GM19455 (cell line): Measurements from ENCODE around the gene FIGNL1.
"Not testable (repeated sequence)": the region's sequence is repeated elsewhere in the genome, so short reads cannot be mapped to it uniquely, and the experiment has no call there.

ENCODE experiments used
- ATAC-seq: cut with Tn5 transposase; IDR thresholded peaks from one replicate; pipeline ENCODE4 v1.9.1; 2021; ENCODE audit not compliant: unreplicated experiment

FIGNL1 gene

DNA sequence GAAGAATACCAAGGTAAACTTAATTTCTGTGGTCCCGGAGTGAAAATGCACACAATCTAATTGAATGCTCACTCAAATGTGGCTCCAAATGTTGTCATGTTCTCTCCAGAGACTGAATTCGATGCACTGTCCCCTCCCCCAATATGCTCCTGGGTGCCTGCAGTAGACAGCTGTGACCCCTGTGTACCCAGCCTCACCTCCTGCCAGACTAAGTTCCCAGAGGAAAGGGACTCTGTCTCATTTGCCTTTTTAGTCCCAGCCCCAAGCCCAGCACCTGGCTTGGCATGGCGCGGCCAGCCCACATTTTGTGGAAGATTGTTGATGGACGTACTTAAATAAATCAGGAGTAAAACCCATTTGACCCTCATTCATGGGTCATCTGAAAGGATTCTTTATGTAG is 21.8 kb upstream of the FIGNL1 start:
- ATAC-seq: no peak

DNA sequence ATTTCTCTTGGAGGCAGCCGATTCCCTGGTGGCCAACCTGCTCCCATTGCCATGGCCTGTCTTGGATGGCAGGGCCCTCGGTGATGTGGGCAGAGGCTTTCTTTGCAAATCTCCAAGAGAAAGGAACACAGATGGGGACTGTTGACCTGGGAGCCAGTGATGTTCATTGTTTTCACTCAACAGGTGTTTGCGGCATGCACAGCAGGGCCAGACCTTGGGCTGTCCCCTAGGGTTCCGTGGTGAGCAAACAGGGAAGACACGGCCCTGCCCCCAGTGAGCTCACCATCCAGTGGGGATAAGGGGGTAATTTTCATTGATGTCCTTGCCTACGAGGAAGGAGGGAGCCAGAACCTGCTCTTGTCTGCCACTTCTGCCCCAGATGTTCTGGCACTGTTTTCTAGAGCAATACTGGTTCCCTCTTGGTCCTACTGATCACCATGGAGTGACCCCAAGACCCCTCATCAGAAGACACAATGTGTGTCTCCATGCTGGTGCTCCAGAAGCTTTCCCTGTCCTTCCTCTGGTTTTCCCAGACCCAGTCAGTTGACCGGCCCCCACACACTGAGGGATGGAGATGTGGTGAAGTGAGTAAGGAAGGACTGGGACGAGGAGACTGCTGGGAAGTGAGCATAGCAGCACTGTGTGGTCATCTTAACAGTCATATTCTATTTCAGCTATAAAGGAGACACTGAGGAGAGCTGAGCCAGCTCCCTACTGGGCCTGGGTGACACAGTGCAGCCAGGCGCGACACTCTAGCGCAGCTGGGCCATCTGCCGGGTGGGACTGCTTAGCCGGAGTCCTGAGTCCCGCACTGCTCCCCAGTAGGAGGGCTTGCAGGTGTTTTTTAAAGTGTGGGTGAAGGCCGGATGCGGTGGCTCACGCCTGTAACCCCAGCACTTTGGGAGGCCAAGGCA is 20.4 kb upstream of the FIGNL1 start:
- no peak for ATAC-seq

DNA sequence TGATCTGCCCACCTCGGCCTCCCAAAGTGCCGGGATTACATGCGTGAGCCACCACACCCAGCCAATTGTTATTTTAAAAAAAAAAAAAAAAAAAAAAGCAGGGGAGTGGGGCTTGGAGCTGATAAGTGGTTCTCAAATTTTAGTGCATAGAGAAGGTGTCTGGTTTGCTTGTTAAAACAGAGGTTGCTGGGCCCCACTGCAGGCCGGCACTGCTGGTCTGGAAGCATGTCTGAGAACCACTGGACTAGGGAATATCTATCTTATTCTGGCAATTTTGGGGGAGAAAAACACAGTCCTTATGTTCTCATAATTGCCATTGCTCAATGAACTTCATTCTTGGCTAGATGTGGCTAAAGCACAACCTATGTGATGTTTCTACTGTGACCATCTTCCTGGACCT is 19.0 kb upstream of the FIGNL1 start:
- no peak for ATAC-seq

DNA sequence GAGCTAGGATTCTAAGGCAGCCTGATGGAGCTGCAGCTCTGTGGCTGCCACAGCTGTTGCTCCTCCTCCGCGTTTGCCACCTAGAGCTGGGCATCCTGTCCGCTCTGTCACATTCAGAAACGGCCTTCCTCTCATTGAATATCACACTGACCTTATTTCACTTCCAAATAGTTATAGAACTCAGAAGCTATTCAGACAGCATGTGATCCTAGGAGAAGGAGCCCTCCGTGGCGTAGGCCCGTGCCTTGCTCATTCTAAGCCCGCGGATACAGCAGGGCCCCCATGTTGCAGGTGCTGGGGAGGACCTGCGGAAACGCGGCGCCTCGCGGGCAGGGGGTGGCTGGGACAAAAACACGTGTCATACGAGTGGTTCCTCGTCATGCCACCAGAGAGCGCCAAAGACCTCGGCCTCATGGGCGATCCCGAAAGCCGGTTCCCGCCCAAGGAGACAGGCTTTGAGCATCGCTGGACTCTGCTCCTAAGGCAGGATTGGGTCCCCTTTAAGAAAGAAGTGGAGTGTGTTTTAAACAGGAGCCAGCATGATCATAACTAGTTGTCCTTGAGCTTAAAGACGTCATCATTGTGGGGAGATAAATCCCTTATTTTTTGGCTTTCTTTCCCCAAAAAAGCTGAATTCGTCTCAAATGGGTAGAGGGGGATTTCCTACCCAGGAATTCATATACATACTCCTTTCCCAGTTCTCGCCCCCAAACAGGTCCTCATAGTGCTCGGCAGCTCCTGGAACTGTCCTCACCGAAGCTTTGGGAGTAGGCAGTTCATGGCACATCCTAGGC is 17.9 kb upstream of the FIGNL1 start:
- ATAC-seq: peak; percentile 89

DNA sequence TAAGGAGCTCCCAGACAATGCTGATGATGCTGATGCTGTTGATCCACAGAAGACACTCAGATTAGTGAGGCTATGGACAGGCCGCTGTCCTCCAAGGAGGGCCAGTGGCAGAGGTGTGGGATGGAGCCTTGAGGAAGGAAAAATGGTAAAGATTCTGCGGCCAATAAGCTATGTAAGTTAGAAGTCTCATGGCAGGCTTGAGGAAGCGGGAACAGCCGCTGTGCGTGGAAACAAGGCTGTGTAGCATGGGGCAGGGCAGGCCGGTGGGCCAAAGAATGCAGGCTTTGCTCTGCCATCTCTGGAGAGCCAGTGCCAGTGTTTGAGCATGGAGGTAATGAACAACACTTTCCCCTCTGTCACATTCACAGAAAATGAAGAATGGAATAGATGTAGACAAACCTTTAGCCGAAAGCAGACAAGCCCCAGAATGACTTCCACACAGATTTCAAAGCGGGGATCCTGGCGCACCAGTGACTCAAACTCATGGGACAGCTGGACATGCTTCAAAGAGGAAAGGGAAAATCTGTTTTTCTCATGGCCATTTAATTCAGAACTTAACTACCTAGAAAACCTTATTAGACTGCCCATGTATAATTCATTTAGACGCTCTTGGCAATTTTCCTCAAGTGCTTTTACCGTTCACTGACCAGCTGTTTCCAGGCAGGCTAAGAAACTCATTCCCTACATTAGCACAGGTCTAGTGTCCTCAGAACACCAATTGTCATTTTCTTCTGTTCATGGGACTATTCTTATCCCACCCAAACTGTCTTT is 16.9 kb upstream of the FIGNL1 start:
- ATAC-seq: no peak

DNA sequence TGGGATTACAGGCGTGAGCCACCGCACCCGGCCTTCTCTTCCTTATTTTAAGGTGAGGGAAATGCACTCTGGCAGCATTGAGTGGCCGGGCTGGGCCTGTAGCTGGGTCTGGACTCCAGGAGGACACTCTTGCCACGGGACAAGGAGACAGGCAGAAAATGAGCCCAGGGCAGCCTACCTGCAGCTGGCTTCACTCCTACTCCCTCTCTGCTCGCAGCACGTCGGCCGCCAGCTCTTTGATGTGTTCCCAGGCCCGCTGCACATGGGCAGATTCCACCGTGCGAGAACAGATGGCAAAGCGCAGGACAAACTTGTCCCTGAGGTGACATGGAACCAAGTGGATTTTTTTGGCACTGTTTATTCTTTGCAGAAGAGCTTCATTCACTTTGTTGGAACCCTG is 12.9 kb upstream of the FIGNL1 start:
- ATAC-seq: no peak

DNA sequence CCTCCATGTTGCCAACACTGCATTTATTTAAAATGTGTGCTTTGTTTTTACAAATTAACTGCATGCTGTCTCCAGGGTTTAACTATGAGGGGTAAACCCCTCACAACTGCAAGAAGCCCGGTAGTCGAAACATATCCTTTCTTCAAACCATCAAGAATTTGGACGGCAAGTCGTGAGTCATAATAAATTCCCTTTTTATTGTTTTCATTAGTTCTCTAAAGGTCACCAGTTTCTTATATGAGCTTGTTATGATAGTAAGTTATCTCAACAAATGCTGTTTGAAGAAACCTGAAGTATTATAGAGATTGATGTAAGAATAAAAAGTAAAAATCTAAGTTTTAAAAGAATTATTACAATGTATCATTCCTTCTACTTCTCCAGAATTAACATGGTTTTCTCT is 12.2 kb upstream of the FIGNL1 start:
- no peak for ATAC-seq

DNA sequence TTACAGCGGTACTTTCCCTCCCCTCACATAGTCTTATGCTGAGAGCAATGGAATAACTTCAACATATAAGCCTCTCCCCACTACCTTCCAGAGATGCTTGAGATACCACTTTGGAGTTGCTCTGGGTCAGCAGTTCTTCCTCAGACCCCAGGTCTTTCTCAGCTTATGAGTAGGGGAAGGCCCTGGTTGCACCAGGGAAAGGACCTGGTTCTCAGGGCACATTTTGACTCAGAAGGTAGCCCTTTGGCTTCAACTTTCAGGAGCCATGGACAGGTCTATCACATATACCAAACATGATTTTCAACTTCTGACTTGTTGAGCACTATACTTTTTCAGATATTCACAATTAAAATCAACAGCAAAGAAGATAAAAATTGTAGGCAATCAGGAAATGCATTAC is 11.5 kb upstream of the FIGNL1 start:
- ATAC-seq: no peak

DNA sequence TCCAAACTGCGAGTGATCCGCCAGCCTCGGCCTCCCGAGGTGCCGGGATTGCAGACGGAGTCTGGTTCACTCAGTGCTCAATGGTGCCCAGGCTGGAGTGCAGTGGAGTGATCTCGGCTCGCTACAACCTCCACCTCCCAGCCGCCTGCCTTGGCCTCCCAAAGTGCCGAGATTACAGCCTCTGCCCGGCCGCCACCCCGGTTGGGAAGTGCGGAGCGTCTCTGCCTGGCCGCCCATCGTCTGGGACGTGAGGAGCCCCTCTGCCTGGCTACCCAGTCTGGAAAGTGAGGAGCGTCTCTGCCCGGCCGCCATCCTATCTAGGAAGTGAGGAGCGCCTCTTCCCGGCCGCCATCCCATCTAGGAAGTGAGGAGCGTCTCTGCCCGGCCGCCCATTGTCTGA is 9.0 kb upstream of the FIGNL1 start:
- ATAC-seq: not testable (repeated sequence)

DNA sequence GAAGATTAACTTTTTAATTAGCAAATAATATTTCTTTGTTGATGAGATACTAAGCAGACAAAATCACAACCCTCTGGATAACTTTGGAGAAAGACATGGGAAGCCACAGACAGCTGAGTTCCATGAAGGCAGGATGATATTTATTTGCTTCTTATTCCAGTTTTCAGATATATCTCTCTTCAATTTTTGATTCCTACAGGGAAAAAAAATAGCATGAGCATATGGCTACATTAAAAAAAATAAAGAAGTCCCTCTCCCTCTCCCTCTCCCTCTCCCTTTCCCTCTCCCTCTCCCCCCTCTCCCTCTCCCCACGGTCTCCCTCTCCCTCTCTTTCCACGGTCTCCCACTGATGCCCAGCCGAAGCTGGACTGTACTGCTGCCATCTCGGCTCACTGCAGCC is 8.5 kb upstream of the FIGNL1 start:
- ATAC-seq: not testable (repeated sequence)

DNA sequence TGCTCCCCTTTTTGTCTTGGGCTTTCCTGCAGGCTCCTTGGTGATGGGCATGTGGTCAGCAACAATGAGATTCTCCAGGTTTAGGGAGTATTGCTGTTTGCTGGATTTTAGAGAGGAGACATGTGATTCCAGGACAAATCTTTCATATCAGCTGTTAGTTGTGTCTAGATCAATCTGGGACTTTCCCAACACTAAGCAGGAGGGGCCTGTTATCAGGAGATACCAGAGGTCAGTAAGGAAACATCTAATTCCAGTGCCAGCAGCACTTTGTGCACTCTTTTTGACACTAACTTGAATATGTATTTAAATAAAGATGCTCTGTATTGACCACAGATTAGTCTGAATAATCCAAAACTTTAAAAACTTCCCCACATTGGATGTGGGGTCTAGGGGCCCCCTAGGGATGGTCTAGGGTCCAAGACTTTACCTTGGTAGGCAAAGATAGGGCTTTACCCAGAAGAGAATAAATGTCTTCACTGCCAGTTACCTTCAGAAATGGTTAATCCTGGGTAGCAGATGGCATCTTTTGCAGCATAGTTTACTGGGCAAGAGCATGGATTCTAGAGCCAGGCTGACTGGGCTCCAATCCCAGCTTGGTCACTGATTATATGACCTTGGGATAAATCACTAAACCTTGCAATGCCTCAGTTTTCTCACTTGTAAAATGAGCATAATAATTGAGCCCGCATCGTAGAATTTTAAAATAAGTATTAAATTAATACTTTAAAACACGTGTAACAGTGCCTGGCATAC is 6.4 kb upstream of the FIGNL1 start:
- ATAC-seq: no peak

DNA sequence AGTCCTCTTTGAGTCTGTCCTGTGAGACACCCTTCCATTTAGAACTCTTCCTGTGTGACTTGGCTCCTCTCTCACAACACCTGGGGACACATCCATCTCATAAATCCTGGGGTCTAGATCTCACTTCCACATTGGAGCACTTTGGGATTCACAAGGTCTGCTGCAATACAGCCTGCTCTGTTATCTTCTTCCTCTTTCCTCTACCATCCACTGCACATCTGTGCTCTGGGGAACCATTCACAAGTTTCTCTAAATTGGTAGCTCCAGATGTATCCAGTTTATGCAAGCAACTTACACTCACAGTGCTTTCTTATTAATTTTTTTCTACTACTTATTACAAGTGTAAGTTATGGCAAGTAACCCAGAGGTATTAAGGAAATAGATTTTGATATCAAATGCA is 5.5 kb upstream of the FIGNL1 start:
- no peak for ATAC-seq

DNA sequence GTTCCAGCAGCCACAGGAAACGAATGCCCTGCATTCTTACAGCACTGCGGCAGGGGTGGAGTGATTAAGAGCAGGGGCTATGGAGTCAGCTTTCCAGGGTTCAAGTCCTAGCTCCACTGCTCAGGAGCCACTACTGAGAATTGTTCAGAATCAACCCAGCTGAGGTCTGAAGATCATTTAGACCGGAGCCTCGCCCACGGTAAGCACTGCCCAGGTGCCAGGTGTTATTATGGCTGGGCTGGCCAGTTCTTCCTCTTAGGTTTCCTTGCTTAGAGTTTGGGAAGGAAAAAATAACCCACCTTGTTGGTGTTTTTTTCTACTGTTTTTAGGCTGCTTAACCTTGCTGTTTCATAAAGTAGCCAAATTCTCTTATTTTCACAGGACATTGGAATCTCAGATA is 4.8 kb upstream of the FIGNL1 start:
- no peak for ATAC-seq

DNA sequence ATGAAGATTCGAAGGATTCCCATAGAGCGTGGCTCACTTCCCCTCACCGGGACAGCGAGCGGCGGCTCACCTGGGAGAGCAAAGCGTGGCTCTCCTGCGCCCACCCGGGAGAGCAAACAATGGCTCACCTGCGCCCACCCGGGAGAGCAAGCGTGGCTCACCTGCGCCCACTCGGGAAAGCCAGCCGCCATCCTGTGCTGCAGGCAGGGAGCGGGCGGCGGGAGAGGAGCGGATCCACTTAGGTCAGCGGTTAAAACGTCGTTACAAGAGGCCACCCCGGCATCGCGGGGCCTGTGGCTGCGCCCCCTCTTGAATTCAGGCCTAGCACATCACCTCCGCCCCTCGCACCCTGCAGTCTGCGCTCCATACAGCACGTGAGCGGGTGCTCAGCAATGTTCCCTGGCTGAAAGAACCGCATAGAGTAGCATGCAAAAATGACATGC is 461 bp upstream of the FIGNL1 start:
- ATAC-seq: peak; percentile 5

DNA sequence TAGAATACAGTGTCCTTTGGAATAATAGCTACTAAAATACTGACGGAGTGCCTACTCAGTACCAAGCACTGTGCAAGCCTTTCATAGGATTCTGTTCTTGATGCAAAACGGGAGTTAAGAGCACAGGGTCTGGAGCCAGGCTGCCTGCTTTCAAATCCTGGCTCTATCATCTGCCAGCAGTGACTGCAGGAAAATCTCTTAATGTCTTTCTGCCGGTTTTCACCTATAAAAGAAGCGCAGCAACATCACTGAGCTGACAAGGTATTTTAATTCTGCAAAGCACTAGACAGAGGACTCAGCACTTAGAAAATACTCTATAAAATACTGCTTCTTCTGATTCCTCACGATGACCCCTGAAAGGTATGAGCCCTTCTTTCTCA is 659 bp downstream of the FIGNL1 start:
- ATAC-seq: no peak

DNA sequence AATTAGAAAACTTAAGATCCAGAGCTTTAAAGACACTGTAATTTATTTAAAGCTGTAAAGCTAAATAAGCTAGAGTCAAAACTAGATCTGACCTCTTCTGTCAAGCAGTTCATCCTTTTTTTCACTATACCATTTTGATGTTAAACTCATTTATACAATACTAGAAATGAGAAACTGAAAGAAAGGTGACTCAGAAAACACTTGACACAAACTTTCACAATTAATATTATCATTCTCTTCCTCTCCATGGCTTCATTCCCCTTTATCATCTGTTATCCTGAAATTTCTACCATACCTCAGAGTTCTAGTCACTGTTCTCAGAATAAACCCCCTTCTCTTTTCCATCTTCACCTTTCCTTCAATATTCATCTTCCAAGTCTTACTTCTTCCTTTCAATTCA is 1.3 kb downstream of the FIGNL1 start:
- no peak for ATAC-seq

DNA sequence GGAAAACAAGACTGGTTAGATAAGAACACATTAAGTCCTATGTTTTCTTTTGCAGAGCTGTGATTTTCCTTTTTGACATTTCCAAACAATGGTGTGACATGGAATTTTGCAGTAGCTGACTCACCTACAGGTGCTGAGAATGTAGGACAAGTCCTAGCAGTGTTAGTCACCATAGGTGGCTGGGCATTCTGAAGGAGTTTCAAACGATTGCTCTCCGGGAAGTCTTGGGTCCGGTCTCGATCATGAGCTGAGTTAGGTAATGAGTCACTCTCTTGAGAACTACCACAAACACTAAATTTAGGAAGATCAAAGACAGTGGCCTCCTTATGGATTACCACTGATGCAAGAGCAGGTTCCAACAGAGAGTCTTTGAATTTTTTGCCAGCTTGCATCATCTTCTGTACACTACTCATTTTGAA is 3.6 kb downstream of the FIGNL1 start:
- peak; percentile 26 for ATAC-seq

DNA sequence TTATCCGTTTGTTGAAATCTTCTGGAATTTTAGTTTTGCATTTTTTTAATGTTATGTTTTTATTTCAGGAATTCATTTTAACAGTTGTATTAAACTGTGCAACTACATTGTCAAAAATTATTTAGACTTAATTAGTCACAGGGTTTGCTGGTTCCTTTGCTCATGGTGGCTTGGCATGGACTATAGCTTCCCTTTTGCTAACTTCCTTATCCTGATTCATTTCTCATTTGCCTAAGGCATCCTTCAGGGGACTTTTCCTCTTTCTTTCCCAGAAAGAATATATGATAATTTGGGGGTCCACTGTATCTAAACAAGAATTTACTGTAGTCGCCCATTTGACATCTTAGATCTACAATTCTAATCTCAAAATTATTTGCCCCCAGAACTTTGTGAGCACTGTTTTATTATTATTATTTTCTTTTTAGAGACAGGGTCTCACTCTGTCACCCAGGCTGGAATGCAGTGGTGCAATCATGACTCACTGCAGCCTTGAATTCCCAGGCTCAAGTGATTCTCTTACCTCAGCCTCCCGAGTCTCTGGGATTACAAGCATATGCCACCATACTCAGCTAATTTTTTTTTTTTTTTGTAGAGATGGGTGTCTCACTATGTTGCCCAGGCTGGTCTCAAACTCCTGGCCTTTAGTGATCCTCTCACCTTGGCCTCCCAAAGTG is 13.9 kb downstream of the FIGNL1 start:
- ATAC-seq: no peak

DNA sequence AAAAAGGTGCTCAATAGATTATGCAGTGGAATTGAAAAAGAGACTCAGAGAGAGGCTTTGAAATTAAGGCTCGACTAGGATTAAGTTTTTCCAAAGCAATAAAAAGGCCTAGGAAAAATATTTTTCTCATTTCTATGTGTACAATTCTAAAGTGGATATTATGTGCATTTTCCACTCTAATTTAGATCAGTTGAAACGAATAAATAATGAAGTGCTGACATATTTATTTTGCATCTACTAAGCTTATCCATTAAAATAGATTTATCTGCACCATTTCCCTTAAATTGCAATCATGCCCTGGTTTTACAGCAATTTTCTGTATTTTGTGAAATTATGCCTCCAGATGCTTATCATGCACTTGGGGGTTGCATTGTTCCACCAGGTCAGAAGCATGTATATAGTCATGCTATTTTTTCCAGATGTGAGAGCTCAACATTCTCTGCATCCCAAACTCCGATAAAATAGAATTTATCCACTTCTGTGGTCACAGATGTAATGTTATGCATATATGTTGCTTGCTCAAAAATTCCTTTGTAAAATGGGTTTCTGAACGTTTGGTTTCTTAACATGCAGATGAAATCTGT is 18.3 kb downstream of the FIGNL1 start:
- no peak for ATAC-seq

DNA sequence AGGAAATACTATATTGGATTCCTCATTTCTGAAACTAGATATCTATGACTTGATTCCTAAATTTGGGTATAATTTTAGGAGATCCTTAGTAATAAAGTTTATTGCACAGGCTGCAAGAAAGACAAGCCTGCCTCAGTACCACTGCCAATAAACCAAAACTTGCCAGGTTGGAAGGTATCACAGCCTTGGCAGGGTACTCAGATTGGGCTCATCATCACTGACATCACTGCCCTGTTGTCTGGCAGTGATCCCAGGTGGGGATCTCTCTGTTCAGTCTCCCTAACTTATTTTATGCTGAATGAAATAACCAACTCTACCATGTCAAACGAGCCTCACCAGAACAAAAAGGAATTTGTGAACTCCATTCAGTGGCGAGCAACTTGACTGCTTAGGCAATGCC is 18.8 kb downstream of the FIGNL1 start:
- ATAC-seq: no peak
